Measurements from ENCODE around the gene CCDC138. TPM values are rescaled to one million over a fixed set of nuclear protein-coding genes. Genes with fewer than 3 reads are reported as not detected.

CCDC138 gene
- total RNA-seq, 1 experiment from 2014 or later: 10.6 TPM

DNA sequence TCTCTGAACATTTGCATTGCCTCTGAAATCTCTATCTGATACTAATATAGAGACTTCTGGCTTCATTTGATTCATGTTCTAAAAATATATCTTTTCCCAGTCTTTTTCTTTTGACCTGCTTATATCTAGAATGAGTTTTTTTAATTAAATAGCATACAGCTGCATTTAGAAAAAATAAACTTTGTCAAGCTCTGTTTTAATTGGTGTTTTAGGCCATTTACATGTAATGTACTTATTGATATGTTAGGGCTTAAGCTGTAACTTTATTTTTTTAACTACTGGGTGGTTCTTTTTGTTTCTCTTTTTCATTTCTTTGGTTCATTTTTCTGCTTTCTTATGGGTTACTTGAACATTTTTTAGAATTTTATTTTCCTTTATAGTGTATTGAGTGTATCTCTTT, 54.9 kb downstream of the CCDC138 start:
- H3K27ac ChIP-seq (ENCODE audit: low read length): no peak overlapping the region
- no peak overlapping the region for H3K4me2 ChIP-seq (ENCODE audit: low read length)
- H3K9ac ChIP-seq (ENCODE audit: low read length): no peak overlapping the region
- ChIA-PET CTCF (no interaction called here), POLR2A (ENCODE audit: unreplicated experiment) (no interaction called here)
- TF ChIP-seq EZH2 (IDR thresholded peaks at IDR 0.05; ENCODE audit: low read length, unreplicated experiment) (no peak), EZH2phosphoT487 (IDR thresholded peaks at IDR 0.05; ENCODE audit: borderline replicate concordance, low read length) (no peak), CTCF (conservative IDR thresholded peaks at IDR 0.05; ENCODE audit: low read depth, low read length) (no peak)
- no TSS peak for BruUV-seq (replicated peaks)
- no peak for DNase-seq
- ATAC-seq: no peak
- no peaks in the 10 kb centered on the region for H3F3A ChIP-seq (ENCODE audit: low read length, unreplicated experiment)
- no peaks in the 10 kb centered on the region for H3K9me3 ChIP-seq (ENCODE audit: low read length)
- H3K9me2 ChIP-seq (replicated peaks; ENCODE audit: low read length): no peaks in the 10 kb centered on the region
- H3K79me2 ChIP-seq (ENCODE audit: low read length): no peaks in the 10 kb centered on the region
- no peak overlapping the region for H3K4me3 ChIP-seq (ENCODE audit: low read length)
- no peaks in the 10 kb centered on the region for H4K20me1 ChIP-seq (ENCODE audit: low read length)
- H3K36me3 ChIP-seq (ENCODE audit: low read depth, low read length): no peaks in the 10 kb centered on the region
- no peak overlapping the region for H2AFZ ChIP-seq (ENCODE audit: low read length)
- no peaks in the 10 kb centered on the region for H3K4me1 ChIP-seq (ENCODE audit: insufficient read depth, low read length)
- H3K27me3 ChIP-seq (ENCODE audit: low read length): no peaks in the 10 kb centered on the region
- intact Hi-C loops (cut with micrococcal nuclease): no loop called here

DNA sequence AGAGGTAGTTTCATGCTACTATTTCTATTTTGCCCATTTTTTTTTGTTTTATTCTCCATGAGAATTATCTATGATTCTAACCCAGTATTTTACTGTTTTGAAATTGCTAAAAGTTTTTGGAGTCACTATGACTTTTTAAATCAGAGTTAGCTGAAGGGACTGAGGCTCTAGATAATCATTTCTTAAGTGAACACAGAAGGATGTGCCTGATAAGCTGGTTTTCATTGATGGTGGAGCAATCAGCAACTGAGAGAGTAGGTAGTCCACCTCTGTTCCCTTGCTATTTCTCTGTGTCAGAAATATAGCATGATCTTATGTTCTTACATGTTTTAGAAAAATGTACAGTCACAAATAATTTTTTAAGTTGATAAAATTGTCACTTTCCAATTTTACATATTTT, 59.4 kb downstream of the CCDC138 start:
- Histone ChIP-seq H3K27me3 (ENCODE audit: low read length) (no peaks in the 10 kb centered on the region), H3K4me2 (ENCODE audit: low read length) (no peak overlapping the region), H2AFZ (ENCODE audit: low read length) (no peak overlapping the region), H3K9me3 (ENCODE audit: low read length) (no peaks in the 10 kb centered on the region), H3F3A (ENCODE audit: low read length, unreplicated experiment) (no peaks in the 10 kb centered on the region), H3K36me3 (ENCODE audit: low read depth, low read length) (peaks cover 5% of the 10 kb centered on the region), H3K9ac (ENCODE audit: low read length) (no peak overlapping the region), H3K4me1 (ENCODE audit: insufficient read depth, low read length) (no peaks in the 10 kb centered on the region), H3K27ac (ENCODE audit: low read length) (no peak overlapping the region), H4K20me1 (ENCODE audit: low read length) (no peaks in the 10 kb centered on the region), H3K4me3 (ENCODE audit: low read length) (no peak overlapping the region), H3K79me2 (ENCODE audit: low read length) (no peaks in the 10 kb centered on the region), H3K9me2 (replicated peaks; ENCODE audit: low read length) (no peaks in the 10 kb centered on the region)
- no peak for ATAC-seq
- intact Hi-C loops (cut with micrococcal nuclease): no loop called here
- TF ChIP-seq CTCF (conservative IDR thresholded peaks at IDR 0.05; ENCODE audit: low read depth, low read length) (no peak), EZH2phosphoT487 (IDR thresholded peaks at IDR 0.05; ENCODE audit: borderline replicate concordance, low read length) (no peak), EZH2 (IDR thresholded peaks at IDR 0.05; ENCODE audit: low read length, unreplicated experiment) (no peak)
- DNase-seq: no peak
- no TSS peak for BruUV-seq (replicated peaks)
- ChIA-PET POLR2A (ENCODE audit: unreplicated experiment) (no interaction called here), CTCF (no interaction called here)

- no peaks in the 10 kb centered on the region for H3K4me1 ChIP-seq (ENCODE audit: insufficient read depth, low read length)
- no peaks in the 10 kb centered on the region for H3K27me3 ChIP-seq (ENCODE audit: low read length)
- BruUV-seq (replicated peaks): no TSS peak
- H3K4me3 ChIP-seq (ENCODE audit: low read length): no peak overlapping the region
- ATAC-seq: no peak
- intact Hi-C loops (cut with micrococcal nuclease): no loop called here
- H3K9ac ChIP-seq (ENCODE audit: low read length): no peak overlapping the region
- no peak overlapping the region for H3K27ac ChIP-seq (ENCODE audit: low read length)
- TF ChIP-seq EZH2 (IDR thresholded peaks at IDR 0.05; ENCODE audit: low read length, unreplicated experiment) (no peak), CTCF (conservative IDR thresholded peaks at IDR 0.05; ENCODE audit: low read depth, low read length) (no peak), EZH2phosphoT487 (IDR thresholded peaks at IDR 0.05; ENCODE audit: borderline replicate concordance, low read length) (no peak)
- H3K4me2 ChIP-seq (ENCODE audit: low read length): no peak overlapping the region
- no peaks in the 10 kb centered on the region for H3K79me2 ChIP-seq (ENCODE audit: low read length)
- H3K36me3 ChIP-seq (ENCODE audit: low read depth, low read length): peaks cover 5% of the 10 kb centered on the region
- H3K9me2 ChIP-seq (replicated peaks; ENCODE audit: low read length): no peaks in the 10 kb centered on the region
- no peaks in the 10 kb centered on the region for H3F3A ChIP-seq (ENCODE audit: low read length, unreplicated experiment)
- POLR2A ChIA-PET (ENCODE audit: unreplicated experiment): no interaction called here
- H2AFZ ChIP-seq (ENCODE audit: low read length): no peak overlapping the region
- DNase-seq: no peak
- CTCF ChIA-PET: no interaction called here
- no peaks in the 10 kb centered on the region for H4K20me1 ChIP-seq (ENCODE audit: low read length)
- no peaks in the 10 kb centered on the region for H3K9me3 ChIP-seq (ENCODE audit: low read length)
These were observed 60.4 kb downstream of the CCDC138 start for GRCh38 chr2:108847000-108847399.
